MM.1S (cell line): ENCODE measurements around the gene GPR42.

ENCODE experiments used
- CTCF ChIP-seq: fragments of 300-600 bp; sonication (generic); IDR thresholded peaks from 2 replicates; pipeline ENCODE4 v1.5.1; 2016; ENCODE audit warnings: antibody characterized with exemption, low read length, mixed read lengths
- EZH2 ChIP-seq: fragments of 300-600 bp; sonication (generic); optimal IDR thresholded peaks from 2 replicates; pipeline ENCODE3; 2017; ENCODE audit warnings: low read depth, mild to moderate bottlenecking, antibody characterized with exemption, low read length, mixed read lengths

DNA sequence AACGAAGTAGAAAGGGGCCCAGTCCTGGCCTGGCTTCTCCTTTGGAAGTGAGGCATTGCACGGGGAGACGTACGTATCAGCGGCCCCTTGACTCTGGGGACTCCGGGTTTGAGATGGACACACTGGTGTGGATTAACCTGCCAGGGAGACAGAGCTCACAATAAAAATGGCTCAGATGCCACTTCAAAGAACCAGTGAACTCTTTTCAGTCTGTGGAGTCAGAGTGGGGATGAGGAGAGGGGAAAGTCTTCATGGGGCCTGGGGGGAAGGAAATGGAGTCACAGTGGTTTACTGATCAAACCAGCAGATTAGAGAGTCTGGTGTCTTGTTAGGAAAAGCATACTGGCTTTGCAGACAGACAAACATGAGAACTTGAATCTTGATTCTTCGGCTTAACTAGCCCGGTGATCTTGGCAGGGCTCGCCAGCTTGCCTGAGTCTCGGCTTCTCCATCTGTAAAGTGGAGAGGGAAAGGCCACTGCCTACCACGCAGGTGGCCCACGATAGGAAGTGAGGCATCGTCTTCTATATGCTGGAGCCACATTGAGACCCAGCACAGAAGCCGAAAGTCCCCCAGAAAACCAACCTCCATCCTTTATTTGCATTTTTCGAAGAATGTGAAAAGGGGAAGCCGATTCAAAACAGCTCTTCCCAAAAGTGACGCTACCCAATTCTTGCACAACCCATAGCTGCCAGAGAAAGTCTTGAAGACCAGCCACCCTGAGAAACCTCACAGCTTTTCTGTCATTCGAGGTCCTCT is 23.5 kb upstream of the GPR42 start, which contains the start of gene FFAR1:
- no peak for TF ChIP-seq CTCF
- no peak for TF ChIP-seq EZH2
